Peyer's patch (tissue), 4 donors: ENCODE data around the gene FAM25G.
"Not testable (repeated sequence)": the region's sequence is repeated elsewhere in the genome, so short reads cannot be mapped to it uniquely, and the experiment has no call there.

Source experiments
- POLR2A ChIP-seq, 2 donors: fragments of 450-650 bp; IDR thresholded peaks; one replicate each; pipeline ENCODE4 v1.5.1; 2017; ENCODE audit warnings: antibody characterized with exemption in 2 of 2, mild to moderate bottlenecking in 2 of 2, moderate library complexity in 2 of 2
- TF ChIP-seq, protein P1 (sequence below), 6 experiments: fragments of 450-650 bp in 4 of 6; fragments of 200-600 bp in 2 of 6; sonication (generic) in 1 of 6; IDR thresholded peaks; one replicate each; pipeline ENCODE4 v1.5.1; 2017 to 2019; ENCODE audit warnings: antibody characterized with exemption in 6 of 6, mild to moderate bottlenecking in 3 of 6, moderate library complexity in 1 of 6

- not testable (repeated sequence) for TF ChIP-seq POLR2A (IDR thresholded peaks at IDR 0.05)
- TF ChIP-seq, protein P1, sequence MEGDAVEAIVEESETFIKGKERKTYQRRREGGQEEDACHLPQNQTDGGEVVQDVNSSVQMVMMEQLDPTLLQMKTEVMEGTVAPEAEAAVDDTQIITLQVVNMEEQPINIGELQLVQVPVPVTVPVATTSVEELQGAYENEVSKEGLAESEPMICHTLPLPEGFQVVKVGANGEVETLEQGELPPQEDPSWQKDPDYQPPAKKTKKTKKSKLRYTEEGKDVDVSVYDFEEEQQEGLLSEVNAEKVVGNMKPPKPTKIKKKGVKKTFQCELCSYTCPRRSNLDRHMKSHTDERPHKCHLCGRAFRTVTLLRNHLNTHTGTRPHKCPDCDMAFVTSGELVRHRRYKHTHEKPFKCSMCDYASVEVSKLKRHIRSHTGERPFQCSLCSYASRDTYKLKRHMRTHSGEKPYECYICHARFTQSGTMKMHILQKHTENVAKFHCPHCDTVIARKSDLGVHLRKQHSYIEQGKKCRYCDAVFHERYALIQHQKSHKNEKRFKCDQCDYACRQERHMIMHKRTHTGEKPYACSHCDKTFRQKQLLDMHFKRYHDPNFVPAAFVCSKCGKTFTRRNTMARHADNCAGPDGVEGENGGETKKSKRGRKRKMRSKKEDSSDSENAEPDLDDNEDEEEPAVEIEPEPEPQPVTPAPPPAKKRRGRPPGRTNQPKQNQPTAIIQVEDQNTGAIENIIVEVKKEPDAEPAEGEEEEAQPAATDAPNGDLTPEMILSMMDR (IDR thresholded peaks at IDR 0.05), result not testable (repeated sequence)
Measured at GRCh38 chr10:47477078-47477477, 14.4 kb downstream of the FAM25G start.
